ENCODE results near the gene MYO1A.
A peak's percentile ranks its signal among the peaks of the same experiment; 100 is the strongest.

MYO1A gene

GRCh38 chr12:57072661-57073060, 22.7 kb upstream of the MYO1A start:
- Histone ChIP-seq H4K20me1 (ENCODE audit: insufficient read depth, low read length) (peaks cover 20% of the 10 kb centered on the region; the same call in 1 of the 2 replicates), H3K4me2 (ENCODE audit: insufficient read depth, low read length) (no peak overlapping the region), H2AFZ (ENCODE audit: low read depth, low read length) (no peak overlapping the region), H3K36me3 (ENCODE audit: insufficient read depth, low read length) (peaks cover 66% of the 10 kb centered on the region), H3K9ac (ENCODE audit: low read depth, low read length) (no peak overlapping the region), H3K27me3 (ENCODE audit: insufficient read depth, low read length, poor library complexity) (no peaks in the 10 kb centered on the region), H3K4me1 (ENCODE audit: insufficient read depth, low read length) (peaks cover 21% of the 10 kb centered on the region; the same call in 1 of the 2 replicates), H3K9me3 (ENCODE audit: insufficient read depth, low read length, severe bottlenecking) (no peaks in the 10 kb centered on the region), H3K79me2 (ENCODE audit: insufficient read depth, low read length) (peaks cover 56% of the 10 kb centered on the region), H3K27ac (ENCODE audit: low read length) (no peak overlapping the region), H3K4me3 (ENCODE audit: low read depth in 1 of 2, low read length in 2 of 2) (no peak overlapping the region)
- no peak for DNase-seq
- ATAC-seq (ENCODE audit: insufficient read depth, low read depth) = no peak
- TF ChIP-seq CTCF (IDR thresholded peaks at IDR 0.05; ENCODE audit: borderline replicate concordance, extremely low read depth, low read length, poor library complexity, severe bottlenecking) = no peak
- TF ChIP-seq EZH2 (IDR thresholded peaks at IDR 0.05; ENCODE audit: borderline replicate concordance, low read depth, low read length, severe bottlenecking) = no peak

GRCh38 chr12:57069523-57069922, 19.6 kb upstream of the MYO1A start:
- H3K4me3 ChIP-seq (ENCODE audit: low read depth in 1 of 2, low read length in 2 of 2) = no peak overlapping the region
- H3K27ac ChIP-seq (ENCODE audit: low read length) = no peak overlapping the region
- H3K36me3 ChIP-seq (ENCODE audit: insufficient read depth, low read length) = peaks cover 71% of the 10 kb centered on the region
- no peaks in the 10 kb centered on the region for H3K27me3 ChIP-seq (ENCODE audit: insufficient read depth, low read length, poor library complexity)
- no peak overlapping the region for H3K4me2 ChIP-seq (ENCODE audit: insufficient read depth, low read length)
- H3K79me2 ChIP-seq (ENCODE audit: insufficient read depth, low read length) = peaks cover 29% of the 10 kb centered on the region
- no peak for TF ChIP-seq EZH2 (IDR thresholded peaks at IDR 0.05; ENCODE audit: borderline replicate concordance, low read depth, low read length, severe bottlenecking)
- TF ChIP-seq CTCF (IDR thresholded peaks at IDR 0.05; ENCODE audit: borderline replicate concordance, extremely low read depth, low read length, poor library complexity, severe bottlenecking) = peak; percentile 92
- ATAC-seq (ENCODE audit: insufficient read depth, low read depth) (peak; percentile 98), DNase-seq (peak; percentile 66)
- no peak overlapping the region for H3K9ac ChIP-seq (ENCODE audit: low read depth, low read length)
- H3K9me3 ChIP-seq (ENCODE audit: insufficient read depth, low read length, severe bottlenecking) = no peaks in the 10 kb centered on the region
- peaks cover 6% of the 10 kb centered on the region; the same call in 1 of the 2 replicates for H4K20me1 ChIP-seq (ENCODE audit: insufficient read depth, low read length)
- no peak overlapping the region for H2AFZ ChIP-seq (ENCODE audit: low read depth, low read length)
- H3K4me1 ChIP-seq (ENCODE audit: insufficient read depth, low read length) = 0 out of 2 replicates have a peak, but pooled peaks cover under 1% of the 10 kb centered on the region

DNA sequence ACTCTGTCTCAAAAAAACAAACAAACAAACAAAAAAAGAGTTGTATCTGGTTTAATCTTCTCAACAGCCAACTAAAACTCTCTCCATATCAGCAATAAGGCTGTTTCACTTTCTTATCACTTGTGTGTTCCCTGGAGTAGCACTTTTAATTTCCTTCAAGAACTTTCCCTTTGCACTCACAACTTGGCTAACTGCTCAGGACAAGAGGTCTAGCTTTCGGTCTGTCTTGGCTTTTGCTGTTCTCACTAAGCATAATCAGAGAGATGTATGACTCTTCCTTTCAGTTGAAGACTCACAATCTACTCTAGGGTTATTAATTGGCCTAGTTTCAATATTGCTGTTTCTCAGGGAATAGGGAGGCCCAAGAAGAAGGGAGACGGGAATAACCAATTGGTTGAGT, 16.3 kb upstream of the MYO1A start:
- 0 out of 2 replicates have a peak, but pooled peaks cover 2% of the 10 kb centered on the region for H4K20me1 ChIP-seq (ENCODE audit: insufficient read depth, low read length)
- H3K27me3 ChIP-seq (ENCODE audit: insufficient read depth, low read length, poor library complexity) = no peaks in the 10 kb centered on the region
- DNase-seq = no peak
- no peak overlapping the region for H2AFZ ChIP-seq (ENCODE audit: low read depth, low read length)
- peaks cover 80% of the 10 kb centered on the region for H3K36me3 ChIP-seq (ENCODE audit: insufficient read depth, low read length)
- H3K79me2 ChIP-seq (ENCODE audit: insufficient read depth, low read length) = peaks cover 12% of the 10 kb centered on the region; the same call in 1 of the 2 replicates
- H3K9ac ChIP-seq (ENCODE audit: low read depth, low read length) = no peak overlapping the region
- TF ChIP-seq CTCF (IDR thresholded peaks at IDR 0.05; ENCODE audit: borderline replicate concordance, extremely low read depth, low read length, poor library complexity, severe bottlenecking) (no peak), EZH2 (IDR thresholded peaks at IDR 0.05; ENCODE audit: borderline replicate concordance, low read depth, low read length, severe bottlenecking) (no peak)
- no peaks in the 10 kb centered on the region for H3K9me3 ChIP-seq (ENCODE audit: insufficient read depth, low read length, severe bottlenecking)
- H3K4me3 ChIP-seq (ENCODE audit: low read depth in 1 of 2, low read length in 2 of 2) = no peak overlapping the region
- no peak overlapping the region for H3K27ac ChIP-seq (ENCODE audit: low read length)
- H3K4me1 ChIP-seq (ENCODE audit: insufficient read depth, low read length) = no peaks in the 10 kb centered on the region
- no peak for ATAC-seq (ENCODE audit: insufficient read depth, low read depth)
- no peak overlapping the region for H3K4me2 ChIP-seq (ENCODE audit: insufficient read depth, low read length)

Data from DND-41 (cell line).